Stimulated activated CD4-positive, alpha-beta T cell treated with anti-CD3 and anti-CD28 coated beads, Interleukin-4, amount 100 ng/mL, for 1 hour (primary cell): ENCODE results near the gene C18orf54.

ENCODE experiments used
- DNase-seq: peaks from one replicate; pipeline ENCODE4 v3.0.0-alpha.2; 2020

C18orf54 gene

GRCh38 chr18:54387631-54388030 lies 29.9 kb downstream of the C18orf54 start:
- DNase-seq: no peak

GRCh38 chr18:54388203-54389142 lies 30.8 kb downstream of the C18orf54 start:
- DNase-seq: no peak

- DNase-seq: no peak
These were observed 31.4 kb downstream of the C18orf54 start for GRCh38 chr18:54389143-54389505.

DNA sequence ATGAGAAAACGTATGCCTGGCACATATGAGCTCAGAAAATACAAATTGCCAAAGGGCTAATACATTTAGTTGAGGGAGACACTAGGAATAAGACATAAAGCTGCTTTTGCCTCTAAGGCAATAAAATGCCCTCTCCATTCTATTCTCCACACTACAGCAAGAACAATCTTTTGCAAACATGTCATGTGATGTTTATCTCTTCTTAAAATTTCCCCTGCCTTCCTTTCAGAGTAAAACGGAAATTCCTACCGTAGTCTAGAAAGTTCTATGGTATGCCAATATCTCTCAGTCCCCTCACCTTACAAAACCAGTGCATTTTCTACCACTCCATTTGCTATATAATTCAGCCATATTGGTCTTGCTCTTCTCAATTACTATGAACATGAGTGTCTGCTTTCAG lies 33.1 kb downstream of the C18orf54 start:
- DNase-seq: no peak

DNA sequence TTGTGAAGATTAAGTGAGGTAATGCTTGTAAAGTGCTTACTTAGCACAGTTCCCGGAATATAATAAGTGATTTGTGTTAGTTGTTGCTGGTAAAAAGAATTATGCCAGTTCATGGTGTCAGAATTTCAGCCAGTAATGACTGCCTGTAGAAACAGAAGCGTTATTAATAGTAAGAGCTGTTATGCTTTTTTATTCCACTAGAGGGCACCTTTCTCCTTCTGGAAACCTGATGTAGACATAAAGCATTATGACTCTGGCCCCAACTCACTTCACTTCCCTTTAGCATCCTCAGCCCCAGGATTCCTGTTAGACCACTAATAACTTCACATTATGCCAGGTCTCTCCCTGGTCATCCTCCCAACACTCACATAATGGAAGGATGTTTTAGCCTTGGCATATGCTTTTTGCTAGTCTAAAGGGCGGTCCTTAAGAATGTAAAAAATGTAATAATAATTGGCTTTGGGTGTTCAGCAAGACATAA lies 34.9 kb downstream of the C18orf54 start:
- DNase-seq: no peak

GRCh38 chr18:54393648-54394294 lies 36.1 kb downstream of the C18orf54 start:
- no peak for DNase-seq

GRCh38 chr18:54396760-54397159 lies 39.1 kb downstream of the C18orf54 start:
- DNase-seq: no peak

GRCh38 chr18:54405290-54405689 lies 47.6 kb downstream of the C18orf54 start:
- DNase-seq: no peak

DNA sequence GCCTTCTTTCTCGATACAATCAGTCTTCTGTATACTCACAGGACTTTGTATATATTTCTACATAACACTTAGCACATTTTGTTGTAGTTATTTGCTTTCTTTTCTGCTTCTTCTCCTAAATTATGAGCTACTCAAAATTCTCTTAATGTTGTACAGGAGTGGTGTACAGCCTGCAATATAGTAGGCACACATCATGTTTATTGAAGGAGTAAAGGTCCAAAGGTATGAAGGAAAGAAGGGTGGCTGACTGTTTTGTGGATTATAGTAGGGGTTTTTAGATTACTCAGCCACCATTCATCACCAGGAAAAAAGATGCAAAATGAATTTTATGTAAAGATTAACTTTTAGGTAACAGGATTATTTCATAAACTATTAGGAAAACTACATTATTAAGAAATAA lies 54.1 kb downstream of the C18orf54 start:
- no peak for DNase-seq

GRCh38 chr18:54415086-54415485 lies 57.4 kb downstream of the C18orf54 start:
- no peak for DNase-seq

- DNase-seq: no peak
These were observed 58.7 kb downstream of the C18orf54 start for GRCh38 chr18:54416436-54416835.

DNA sequence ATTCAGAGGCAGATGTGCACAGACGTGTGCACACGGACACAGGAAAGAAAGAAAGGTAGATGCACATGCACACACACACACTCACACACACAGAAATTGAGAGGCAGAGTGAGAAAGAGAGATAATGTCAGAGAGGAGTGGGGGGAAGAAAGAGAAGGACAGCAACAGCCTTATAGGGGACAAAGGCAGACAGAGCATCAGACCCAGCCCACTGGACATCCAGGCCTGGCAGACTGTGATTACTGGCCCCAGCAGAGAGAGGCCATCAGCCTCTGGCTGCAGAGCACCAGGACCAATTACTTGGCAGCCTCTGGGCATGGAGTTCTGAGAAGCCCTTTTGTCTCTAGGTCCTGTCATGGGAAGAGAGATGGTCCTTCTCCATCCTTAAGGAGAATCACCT lies 66.1 kb downstream of the C18orf54 start:
- no peak for DNase-seq

GRCh38 chr18:54426085-54426665 lies 68.5 kb downstream of the C18orf54 start:
- no peak for DNase-seq
